ENCODE results near the gene STEEP1.
A peak's percentile ranks its signal among the peaks of the same experiment; 100 is the strongest.
"Not testable (repeated sequence)": the region's sequence is repeated elsewhere in the genome, so short reads cannot be mapped to it uniquely, and the experiment has no call there.

Gene STEEP1

GRCh38 chrX:119539872-119540271 lies 25.3 kb downstream of the STEEP1 start:
- FAIRE-seq = no peak

GRCh38 chrX:119537487-119537886 lies 27.7 kb downstream of the STEEP1 start:
- DNase-seq (ENCODE audit: extremely low spot score, insufficient read length, low read depth) (no peak), FAIRE-seq (no peak)

More at GRCh38 chrX:119539872-119540271, 25.3 kb downstream of the STEEP1 start:
- DNase-seq (ENCODE audit: extremely low spot score, insufficient read length, low read depth) = no peak

GRCh38 chrX:119529345-119530276 lies 35.6 kb downstream of the STEEP1 start:
- peak; percentile 29 for FAIRE-seq
- DNase-seq (ENCODE audit: extremely low spot score, insufficient read length, low read depth) = no peak

- FAIRE-seq = no peak
These were observed 41.5 kb downstream of the STEEP1 start for GRCh38 chrX:119523664-119524184.

GRCh38 chrX:119521246-119521645 lies 44.0 kb downstream of the STEEP1 start:
- FAIRE-seq (no peak), DNase-seq (ENCODE audit: extremely low spot score, insufficient read length, low read depth) (no peak)

More at GRCh38 chrX:119523664-119524184, 41.5 kb downstream of the STEEP1 start:
- DNase-seq (ENCODE audit: extremely low spot score, insufficient read length, low read depth) = no peak

- FAIRE-seq (no peak), DNase-seq (ENCODE audit: extremely low spot score, insufficient read length, low read depth) (no peak)
These were observed 46.8 kb downstream of the STEEP1 start for GRCh38 chrX:119518371-119518770.

- FAIRE-seq = peak; percentile 89
- DNase-seq (ENCODE audit: extremely low spot score, insufficient read length, low read depth) = peak; percentile 44
These were observed 49.0 kb downstream of the STEEP1 start for GRCh38 chrX:119516157-119516702.

GRCh38 chrX:119512146-119512800 lies 52.9 kb downstream of the STEEP1 start:
- FAIRE-seq (peak; percentile 78), DNase-seq (ENCODE audit: extremely low spot score, insufficient read length, low read depth) (peak; percentile 15)

GRCh38 chrX:119507206-119507605 lies 58.0 kb downstream of the STEEP1 start:
- FAIRE-seq (no peak), DNase-seq (ENCODE audit: extremely low spot score, insufficient read length, low read depth) (no peak)

- no peak for FAIRE-seq
- no peak for DNase-seq (ENCODE audit: extremely low spot score, insufficient read length, low read depth)
These were observed 59.3 kb downstream of the STEEP1 start for GRCh38 chrX:119505945-119506344.

GRCh38 chrX:119505145-119505544 lies 60.1 kb downstream of the STEEP1 start:
- not testable (repeated sequence) for DNase-seq (ENCODE audit: extremely low spot score, insufficient read length, low read depth); FAIRE-seq

GRCh38 chrX:119503484-119503861 lies 61.7 kb downstream of the STEEP1 start:
- FAIRE-seq (no peak), DNase-seq (ENCODE audit: extremely low spot score, insufficient read length, low read depth) (no peak)

- DNase-seq (ENCODE audit: extremely low spot score, insufficient read length, low read depth) = no peak
- no peak for FAIRE-seq
These were observed 62.3 kb downstream of the STEEP1 start for GRCh38 chrX:119502727-119503483.

GRCh38 chrX:119501511-119502148 lies 63.6 kb downstream of the STEEP1 start:
- DNase-seq (ENCODE audit: extremely low spot score, insufficient read length, low read depth) (no peak), FAIRE-seq (no peak)

GRCh38 chrX:119500061-119500800 lies 65.0 kb downstream of the STEEP1 start:
- no peak for FAIRE-seq
- no peak for DNase-seq (ENCODE audit: extremely low spot score, insufficient read length, low read depth)

GRCh38 chrX:119497185-119497584 lies 68.0 kb downstream of the STEEP1 start:
- DNase-seq (ENCODE audit: extremely low spot score, insufficient read length, low read depth) (no peak), FAIRE-seq (no peak)

GRCh38 chrX:119495734-119496726 lies 69.2 kb downstream of the STEEP1 start:
- no peak for DNase-seq (ENCODE audit: extremely low spot score, insufficient read length, low read depth)
- FAIRE-seq = no peak
